IMR-90 (cell line): ENCODE data around the gene HEXIM1. TPM values are rescaled to one million over a fixed set of nuclear protein-coding genes. Genes with fewer than 3 reads are reported as not detected.

Experiments
- ATAC-seq: fragments of 200-7000 bp; cut with Tn5 transposase; 2 replicates; pipeline ENCODE4 v1.9.1; 2020; ENCODE audit warnings: low read depth, mild to moderate bottlenecking, moderate library complexity
- BruUV-seq: library from RNA; stranded (reverse); fragments of 400-500 nt; replicated peaks from 2 replicates; lab custom pipeline; 2021; lab: Mats Ljungman, UMichigan
- CTCF ChIA-PET: fragments of 300-600 bp; formaldehyde crosslinking; extraction: SDS; loops from one replicate; lab custom pipeline; 2021; ENCODE audit warnings: antibody characterized with exemption; lab: Yijun Ruan, JAX
- POLR2A ChIA-PET: fragments of 300-600 bp; sonication (Branson Sonifier 250); formaldehyde crosslinking; loops from one replicate; lab custom pipeline; 2022; ENCODE audit warnings: antibody characterized with exemption; ENCODE audit not compliant: unreplicated experiment; lab: Charles Lee
- DNase-seq: peaks from one replicate; pipeline ENCODE4 v3.0.0; 2013
- H2AFZ ChIP-seq: replicated peaks from 2 replicates; pipeline ENCODE3; 2013; ENCODE audit warnings: low read length, mild to moderate bottlenecking; ENCODE audit not compliant: poor library complexity
- H2AK5ac ChIP-seq: 2 replicates; pipeline ENCODE4 v1.6.1; 2013; ENCODE audit warnings: low read depth, low read length, inconsistent platforms
- H2AK9ac ChIP-seq: replicated peaks from 2 replicates; pipeline ENCODE3; 2013; ENCODE audit warnings: mild to moderate bottlenecking, low read depth, low read length, moderate library complexity; ENCODE audit not compliant: poor library complexity
- H2BK120ac ChIP-seq: 2 replicates; pipeline ENCODE4 v1.6.1; 2013; ENCODE audit warnings: low read depth, low read length, inconsistent platforms
- H2BK15ac ChIP-seq: 3 replicates; pipeline ENCODE4 v1.6.1; 2013; ENCODE audit warnings: low read depth, low read length, inconsistent platforms
- H2BK20ac ChIP-seq: 2 replicates; pipeline ENCODE4 v1.6.1; 2013; ENCODE audit warnings: low read depth, mild to moderate bottlenecking, inconsistent platforms, low read length, moderate library complexity
- H2BK5ac ChIP-seq: 2 replicates; pipeline ENCODE4 v1.6.1; 2013; ENCODE audit warnings: mild to moderate bottlenecking, low read depth, low read length, inconsistent platforms; ENCODE audit not compliant: poor library complexity, severe bottlenecking
- H3K14ac ChIP-seq: replicated peaks from 2 replicates; pipeline ENCODE4 v1.6.1; 2013; ENCODE audit warnings: low read depth, low read length, inconsistent platforms
- H3K18ac ChIP-seq: 2 replicates; pipeline ENCODE4 v1.6.1; 2013; ENCODE audit warnings: low read depth, low read length, control low read depth
- H3K23ac ChIP-seq: 2 replicates; pipeline ENCODE4 v1.6.1; 2013; ENCODE audit warnings: low read depth, low read length, inconsistent platforms
- H3K27ac ChIP-seq: 2 replicates; pipeline ENCODE4 v1.5.1; 2013; ENCODE audit warnings: mild to moderate bottlenecking, control low read depth, low read length; ENCODE audit not compliant: insufficient read depth
- H3K27me3 ChIP-seq: 2 replicates; pipeline ENCODE4 v1.6.1; 2013; ENCODE audit warnings: low read length; ENCODE audit not compliant: control insufficient read depth, insufficient read depth
- H3K36me3 ChIP-seq: 2 replicates; pipeline ENCODE4 v1.6.1; 2013; ENCODE audit warnings: low read length, mixed read lengths; ENCODE audit not compliant: control insufficient read depth, insufficient read depth
- H3K4ac ChIP-seq: 2 replicates; pipeline ENCODE4 v1.6.1; 2013; ENCODE audit warnings: low read depth, low read length, inconsistent platforms
- H3K4me1 ChIP-seq: 2 replicates; pipeline ENCODE4 v1.6.1; 2013; ENCODE audit warnings: low read length, mixed read lengths; ENCODE audit not compliant: control insufficient read depth, insufficient read depth
- H3K4me2 ChIP-seq: 2 replicates; pipeline ENCODE4 v1.6.1; 2013; ENCODE audit warnings: low read depth, mild to moderate bottlenecking, control low read depth, low read length, moderate library complexity
- H3K4me3 ChIP-seq: 2 replicates; pipeline ENCODE4 v1.5.1; 2013; ENCODE audit warnings: low read depth, mild to moderate bottlenecking, control low read depth, low read length, moderate library complexity; ENCODE audit not compliant: insufficient read depth
- H3K56ac ChIP-seq: 2 replicates; pipeline ENCODE4 v1.6.1; 2013; ENCODE audit warnings: low read length, inconsistent platforms; ENCODE audit not compliant: insufficient read depth; ENCODE audit errors: extremely low read depth
- H3K79me1 ChIP-seq, 2 experiments: 2 replicates each; pipeline ENCODE4 v1.6.1; 2013; ENCODE audit warnings: low read length in 2 of 2, inconsistent platforms in 1 of 2, low read depth in 1 of 2
- H3K9ac ChIP-seq: 2 replicates; pipeline ENCODE4 v1.6.1; 2013; ENCODE audit warnings: low read depth, low read length, control low read depth
- H3K9me1 ChIP-seq: 2 replicates; pipeline ENCODE4 v1.6.1; 2013; ENCODE audit warnings: low read length, inconsistent platforms; ENCODE audit not compliant: insufficient read depth
- H3K9me3 ChIP-seq: 2 replicates; pipeline ENCODE4 v1.6.1; 2013; ENCODE audit warnings: low read length; ENCODE audit not compliant: control insufficient read depth, insufficient read depth
- H4K20me1 ChIP-seq: 2 replicates; pipeline ENCODE4 v1.6.1; 2013; ENCODE audit warnings: low read length, inconsistent platforms; ENCODE audit not compliant: insufficient read depth
- H4K5ac ChIP-seq: 2 replicates; pipeline ENCODE4 v1.6.1; 2013; ENCODE audit warnings: mild to moderate bottlenecking, low read depth, low read length, control low read depth
- H4K8ac ChIP-seq, 2 experiments: 2 replicates each; pipeline ENCODE4 v1.6.1; 2013; ENCODE audit warnings: low read depth in 2 of 2, low read length in 2 of 2, control low read depth in 1 of 2, inconsistent platforms in 1 of 2
- H4K91ac ChIP-seq: 2 replicates; pipeline ENCODE4 v1.6.1; 2013; ENCODE audit warnings: low read depth, low read length, inconsistent platforms; ENCODE audit not compliant: insufficient read depth
- CEBPB ChIP-seq: IDR thresholded peaks from 2 replicates; pipeline ENCODE4 v1.6.1; 2012; ENCODE audit warnings: low read depth, low read length, improper control_type of control experiment
- CHD1 ChIP-seq: IDR thresholded peaks from 2 replicates; pipeline ENCODE4 v1.6.1; 2012; ENCODE audit warnings: low read depth, low read length, improper control_type of control experiment
- CTCF ChIP-seq: conservative IDR thresholded peaks from 2 replicates; pipeline ENCODE4 v1.5.1; 2012; ENCODE audit warnings: mild to moderate bottlenecking, low read depth, low read length, improper control_type of control experiment
- FOS ChIP-seq: fragments of 150-350 bp; IDR thresholded peaks from 2 replicates; pipeline ENCODE4 v1.6.1; 2016; ENCODE audit warnings: low read depth, low read length
- MAZ ChIP-seq: IDR thresholded peaks from 2 replicates; pipeline ENCODE4 v1.6.1; 2012; ENCODE audit warnings: low read depth, mild to moderate bottlenecking, low read length, improper control_type of control experiment, moderate library complexity, borderline replicate concordance
- MXI1 ChIP-seq: IDR thresholded peaks from 2 replicates; pipeline ENCODE4 v1.6.1; 2012; ENCODE audit warnings: low read depth, mild to moderate bottlenecking, low read length, moderate library complexity, borderline replicate concordance
- NFE2L2 ChIP-seq: fragments of 150-350 bp; IDR thresholded peaks from 2 replicates; pipeline ENCODE4 v1.6.1; 2016; ENCODE audit warnings: low read depth, mild to moderate bottlenecking, low read length
- RAD21 ChIP-seq: IDR thresholded peaks from 2 replicates; pipeline ENCODE4 v1.6.1; 2012; ENCODE audit warnings: low read length, improper control_type of control experiment
- WGBS, 2 experiments: methylation state at CpG; one replicate each; pipeline versions ENCODE4 v1.1.5 to v1.1.7; 2013; ENCODE audit warnings: missing lambda C conversion rate in 2 of 2; ENCODE audit not compliant: insufficient read length in 1 of 2; ENCODE audit errors: extremely low coverage in 2 of 2; 5-methylcytosine and 5-hydroxymethylcytosine counted together
- dilution Hi-C: fragments of 300-500 bp; cut with HindIII; formaldehyde crosslinking; loops from one replicate; pipeline ENCODE4 v1.14.3; 2018; ENCODE audit warnings: low sequenced_read_pairs; ENCODE audit not compliant: unreplicated experiment
- in situ Hi-C: fragments of 300-500 bp; cut with MboI; formaldehyde crosslinking; loops from 3 replicates; pipeline ENCODE4 v1.14.3; 2019; ENCODE audit warnings: low sequenced_read_pairs, inconsistent platforms, mixed read lengths
- intact Hi-C: fragments of 100-400 bp; cut with micrococcal nuclease; formaldehyde crosslinking; loops from 2 replicates; pipeline ENCODE4 v1.10.0; 2022
- polyA plus RNA-seq, 3 experiments: library from polyadenylated mRNA; depleted of rRNA; stranded (reverse); fragments of >200 nt; gene quantifications; 2 replicates each; pipeline ENCODE4 v1.2.3, GENCODE V29; 2012; ENCODE audit warnings: low replicate concordance in 1 of 3
- total RNA-seq: library from RNA; depleted of rRNA; stranded (reverse); fragments of >200 nt; gene quantifications from 2 replicates; pipeline ENCODE4 v1.2.3, GENCODE V29; 2012

The HEXIM1 gene
- total and polyA plus RNA-seq, 2 of the 4 experiments (the other 2 are of a cell fraction), result 5.9 to 14.5 TPM

GRCh38 chr17:45177563-45177962, 29.3 kb downstream of the HEXIM1 start:
- intact Hi-C loops, result no loop called here

More at GRCh38 chr17:45177563-45177962, 29.3 kb downstream of the HEXIM1 start:
- Histone ChIP-seq H2BK20ac (no peak overlapping the region), H3K4me1 (peaks cover 10% of the 10 kb centered on the region), H2BK15ac (no peak overlapping the region), H3K18ac (no peak overlapping the region), H3K27ac (no peak overlapping the region), H4K5ac (no peak overlapping the region), H3K14ac (no peak overlapping the region), H3K4me2 (no peak overlapping the region), H3K9me3 (no peaks in the 10 kb centered on the region), H3K9me1 (peaks cover 11% of the 10 kb centered on the region), H2BK120ac (no peak overlapping the region), H3K4me3 (no peak overlapping the region), H4K8ac (no peak overlapping the region), H4K20me1 (no peaks in the 10 kb centered on the region), H3K23ac (no peak overlapping the region), H3K36me3 (no peaks in the 10 kb centered on the region), H2AK9ac (no peak overlapping the region), H2AFZ (no peak overlapping the region), H3K9ac (no peak overlapping the region), H3K27me3 (no peaks in the 10 kb centered on the region), H3K79me1 (peaks cover 0 to 5% of the 10 kb centered on the region in 2 experiments; a peak in 1 of 4 replicates), H4K91ac (no peak overlapping the region), H2AK5ac (no peak overlapping the region), H2BK5ac (no peak overlapping the region), H3K56ac (no peak overlapping the region), H3K4ac (no peak overlapping the region)
- dilution Hi-C loops (no loop called here), in situ Hi-C loops (no loop called here)
- ATAC-seq (no peak), DNase-seq (no peak)
- WGBS, 2 experiments, result 71% methylated on average over 2 of the region's 7 CpGs; no CpG with 5 or more reads in 1 of the 2 experiments
- no TSS peak for BruUV-seq
- POLR2A ChIA-PET, result no interaction called here
- TF ChIP-seq CEBPB (no peak), FOS (no peak), MXI1 (no peak), MAZ (no peak), CTCF (no peak), CHD1 (no peak), NFE2L2 (no peak), RAD21 (no peak)
- CTCF ChIA-PET, result interaction anchor here (3.4 kb wide), 1 partner anchor 20 kb away, joined by 10 read pairs; no protein-coding TSS in a partner anchor
